GM19397 (cell line): ENCODE results near the gene LIPC.

ENCODE experiments used
- ATAC-seq: cut with Tn5 transposase; IDR thresholded peaks from one replicate; pipeline ENCODE4 v1.9.1; 2021; ENCODE audit warnings: mild to moderate bottlenecking, moderate library complexity; ENCODE audit not compliant: unreplicated experiment

The LIPC gene

DNA sequence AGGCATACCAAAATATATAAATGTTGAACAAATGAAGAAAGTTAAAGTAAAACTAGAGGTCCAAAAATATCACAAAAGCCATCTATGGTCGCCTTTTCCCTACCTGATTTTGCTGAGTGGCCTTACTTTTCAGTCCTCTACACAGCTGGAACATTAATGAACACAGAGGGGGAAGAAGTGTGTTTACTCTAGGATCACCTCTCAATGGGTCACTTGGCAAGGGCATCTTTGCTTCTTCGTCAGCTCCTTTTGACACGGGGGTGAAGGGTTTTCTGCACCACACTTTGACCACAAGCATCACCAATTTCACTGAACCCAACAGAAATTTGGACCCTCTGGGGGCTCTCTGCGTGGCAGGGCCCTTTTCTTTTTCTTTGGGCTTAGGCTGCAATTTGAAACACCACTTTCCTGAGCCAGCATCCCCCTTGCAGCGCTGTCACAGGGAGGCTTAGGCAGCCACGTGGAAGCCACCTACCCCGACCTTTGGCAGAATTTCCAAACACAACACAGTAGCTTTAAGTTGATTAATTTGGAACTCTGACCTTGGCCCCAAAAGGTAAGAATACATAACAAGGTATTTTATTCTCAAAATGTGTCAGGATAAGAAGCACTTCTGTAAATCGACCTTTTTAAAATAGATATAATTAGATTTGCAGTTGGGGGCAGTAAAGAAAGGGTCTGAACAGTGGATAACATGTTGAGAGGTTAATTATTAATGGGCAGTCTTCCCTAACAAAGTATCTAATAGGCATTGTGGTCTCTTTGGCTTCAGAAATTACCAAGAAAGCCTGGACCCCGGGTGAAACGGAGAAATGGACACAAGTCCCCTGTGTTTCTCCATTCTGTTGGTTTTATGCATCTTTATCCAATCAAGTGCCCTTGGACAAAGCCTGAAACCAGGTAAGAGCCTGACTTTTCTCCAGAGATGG, at the start of gene LIPC:
Gene LIPC (plus strand): TSS at position 771 of the 929 bp plus-strand sequence. CDS start 42 bp downstream, at position 813.
- ATAC-seq, result no peak

DNA sequence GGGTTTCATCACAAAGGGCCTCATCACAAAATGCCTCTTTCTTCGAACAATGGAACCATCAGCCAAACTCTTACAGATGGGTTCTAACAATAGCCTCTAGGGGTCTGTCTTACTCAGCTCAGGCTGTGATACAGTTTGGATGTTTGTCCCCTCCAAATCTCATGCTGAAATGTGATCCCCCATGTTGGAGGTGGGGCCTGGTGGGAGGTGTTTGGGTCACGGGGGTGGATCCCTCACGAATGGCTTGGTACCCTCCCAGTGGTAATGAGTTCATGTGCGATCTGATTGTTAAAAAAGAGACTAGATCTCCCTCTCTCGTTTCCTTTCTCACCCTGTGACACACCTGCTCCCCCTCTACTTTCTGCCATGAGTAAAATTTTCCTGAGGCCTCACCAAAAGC, 47.9 kb upstream of the LIPC start:
- no peak for ATAC-seq

DNA sequence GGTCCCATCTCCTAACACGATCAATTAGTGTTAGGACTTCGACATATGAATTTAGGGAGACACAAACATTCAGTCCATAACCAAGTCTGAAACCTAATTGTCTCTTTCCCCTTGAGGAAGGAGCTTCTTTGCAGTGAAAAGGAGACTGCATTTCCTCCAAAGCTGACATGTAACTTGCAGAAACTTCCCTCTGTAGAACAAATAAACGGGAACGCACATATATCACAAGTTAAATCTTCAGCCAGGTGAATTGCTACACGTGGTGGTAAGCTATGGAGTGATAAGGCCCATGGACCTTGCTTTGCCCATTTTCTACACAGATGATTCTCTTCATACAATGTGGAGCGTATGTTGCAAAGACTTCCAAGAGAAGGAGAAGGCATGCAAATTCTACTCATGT, 47.1 kb upstream of the LIPC start:
- no peak for ATAC-seq

DNA sequence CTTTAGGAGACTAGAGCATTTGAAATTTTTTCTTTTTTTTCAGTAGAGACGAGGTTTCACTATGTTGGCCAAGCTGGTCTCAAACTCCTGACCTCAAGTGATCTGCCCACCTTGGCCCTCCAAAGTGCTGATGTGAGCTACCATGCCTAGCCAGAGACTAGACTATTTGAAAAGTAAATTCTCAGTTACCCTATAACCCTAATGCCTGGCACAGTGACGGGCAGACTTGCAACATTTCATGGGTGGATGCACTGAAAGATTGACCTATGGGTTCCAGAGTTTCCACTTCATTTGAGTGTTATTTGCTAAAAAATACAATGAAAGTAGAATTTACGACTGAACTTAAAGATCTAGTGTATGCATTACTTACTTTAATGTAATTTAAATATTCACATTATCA, 45.7 kb upstream of the LIPC start:
- no peak for ATAC-seq

DNA sequence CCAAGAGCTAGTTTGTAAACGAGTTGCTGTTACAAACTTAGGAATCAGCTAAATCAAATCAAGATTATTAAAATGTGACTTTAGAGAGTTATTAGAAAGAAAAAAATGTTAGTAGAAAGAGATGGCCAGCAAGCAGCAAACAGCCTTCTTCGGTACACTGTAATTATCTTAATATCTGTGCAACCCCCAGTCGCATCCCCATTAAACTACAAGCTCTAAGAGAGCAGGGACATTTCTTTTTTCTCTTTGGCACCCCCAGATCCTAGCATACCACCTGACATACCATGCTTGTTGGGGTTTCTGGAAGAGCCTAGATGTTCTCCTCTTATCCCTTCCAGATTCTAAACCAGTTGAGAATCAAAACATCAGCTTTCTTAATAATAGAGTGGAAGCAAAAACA, 45.1 kb upstream of the LIPC start:
- no peak for ATAC-seq

DNA sequence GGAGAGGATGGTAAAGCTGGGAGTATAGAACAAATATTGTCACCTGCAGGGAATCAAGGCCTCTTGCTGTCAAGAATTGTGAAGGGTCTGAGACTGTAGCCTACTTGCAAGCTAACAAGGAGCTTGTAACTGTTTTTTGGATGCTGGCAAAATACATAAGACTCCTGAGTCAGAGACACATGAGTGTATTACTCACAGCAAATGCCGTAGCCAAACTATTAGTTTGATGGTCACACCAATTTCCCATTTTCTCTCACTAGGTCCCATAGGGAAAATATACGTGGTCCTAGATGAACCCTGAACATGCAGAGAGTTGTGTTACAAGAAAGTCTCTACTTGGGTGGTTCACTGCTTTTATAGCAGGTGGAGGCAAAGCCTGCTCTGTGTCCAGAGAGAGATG, 44.7 kb upstream of the LIPC start:
- ATAC-seq, result no peak

DNA sequence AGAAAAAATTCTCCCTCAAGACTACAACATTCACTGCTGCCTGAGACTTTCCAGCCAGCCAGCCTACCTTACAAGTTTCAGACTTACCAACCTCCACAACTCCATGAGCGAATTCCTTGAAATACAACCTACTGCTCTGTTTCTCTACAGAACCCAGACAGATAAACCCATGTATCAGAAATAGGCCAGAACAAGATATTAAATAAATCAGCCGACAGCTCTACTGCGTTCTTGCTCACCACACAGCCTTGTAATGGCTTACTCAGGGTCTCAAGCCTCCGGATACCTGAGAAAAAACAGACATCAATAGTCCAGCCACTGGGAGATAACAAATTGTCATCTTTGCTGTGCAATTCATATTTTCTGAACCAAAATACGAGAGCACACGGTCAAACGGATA, 43.6 kb upstream of the LIPC start:
- ATAC-seq, result no peak

DNA sequence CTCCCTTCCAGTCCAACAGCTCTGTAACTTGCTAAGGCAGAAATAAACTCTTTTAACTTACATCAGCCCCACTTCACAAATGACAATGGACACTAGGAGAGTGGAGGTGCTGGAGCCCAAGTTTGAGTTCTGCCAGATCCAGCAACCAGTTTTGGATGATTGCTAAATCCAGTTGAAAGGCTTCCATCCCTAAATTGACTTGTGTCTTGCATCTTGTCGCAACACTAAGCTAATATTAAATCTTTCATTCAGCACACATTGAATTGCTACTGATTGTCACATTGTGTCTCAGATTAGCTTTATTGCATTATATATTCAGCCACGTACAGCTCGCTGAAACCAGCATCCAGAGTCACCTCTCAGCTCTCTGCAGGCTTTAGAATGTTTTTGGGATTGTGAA, 41.7 kb upstream of the LIPC start:
- ATAC-seq, result no peak

DNA sequence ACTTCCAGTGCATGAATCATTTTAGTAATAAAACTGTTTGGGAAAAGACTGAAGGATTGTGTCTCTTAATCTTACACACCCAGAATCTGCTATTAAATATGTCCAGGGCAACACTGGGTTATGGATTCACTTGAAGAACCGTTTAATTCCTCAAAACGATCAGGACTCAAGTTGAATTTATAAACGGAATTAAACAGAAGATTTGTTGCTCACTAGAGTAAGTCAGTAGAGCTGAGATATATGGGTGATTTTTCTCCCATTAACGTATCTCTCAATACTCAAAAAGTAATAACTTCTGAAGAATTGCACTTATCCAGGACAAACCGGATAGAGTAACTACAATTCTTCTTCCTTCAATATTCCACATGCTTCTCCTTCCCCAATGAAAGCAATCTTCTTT, 41.1 kb upstream of the LIPC start:
- no peak for ATAC-seq

DNA sequence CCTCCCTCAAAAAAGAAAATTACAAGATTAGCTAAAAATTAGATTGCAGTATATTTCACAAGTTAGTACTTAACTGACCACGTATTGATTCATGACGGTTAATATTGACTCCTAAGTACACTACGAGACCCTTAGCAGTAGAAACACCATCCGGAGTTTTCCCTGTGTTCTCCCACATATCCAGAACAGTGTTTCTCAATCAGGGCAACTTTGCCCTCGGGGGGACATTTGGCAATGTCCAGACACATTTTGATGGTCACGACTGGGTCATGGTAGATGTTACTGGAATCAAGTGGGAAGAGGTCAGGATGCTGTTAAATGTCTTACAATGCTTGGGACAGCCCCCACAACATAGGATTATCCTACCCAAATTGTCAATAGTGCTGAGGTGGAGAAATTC, 40.7 kb upstream of the LIPC start:
- no peak for ATAC-seq

DNA sequence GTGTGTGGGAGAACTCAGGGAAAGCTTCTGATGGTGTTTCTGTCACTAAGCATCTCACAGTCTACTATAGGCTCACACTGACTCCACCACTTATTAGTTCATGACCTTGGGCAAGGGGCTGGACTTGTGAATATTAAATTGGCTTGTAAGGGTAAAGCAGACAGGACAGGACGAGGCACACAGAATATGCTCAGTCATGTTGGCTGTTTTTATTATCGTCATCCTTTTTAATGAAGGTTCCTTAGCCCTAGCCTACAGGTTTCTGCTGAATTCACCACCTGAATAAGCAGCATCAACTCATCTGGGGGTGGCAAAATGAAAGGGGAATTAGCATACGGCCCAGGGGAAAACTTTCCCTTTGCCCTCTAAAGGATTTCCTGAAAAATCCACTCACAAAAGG, 39.6 kb upstream of the LIPC start:
- no peak for ATAC-seq

DNA sequence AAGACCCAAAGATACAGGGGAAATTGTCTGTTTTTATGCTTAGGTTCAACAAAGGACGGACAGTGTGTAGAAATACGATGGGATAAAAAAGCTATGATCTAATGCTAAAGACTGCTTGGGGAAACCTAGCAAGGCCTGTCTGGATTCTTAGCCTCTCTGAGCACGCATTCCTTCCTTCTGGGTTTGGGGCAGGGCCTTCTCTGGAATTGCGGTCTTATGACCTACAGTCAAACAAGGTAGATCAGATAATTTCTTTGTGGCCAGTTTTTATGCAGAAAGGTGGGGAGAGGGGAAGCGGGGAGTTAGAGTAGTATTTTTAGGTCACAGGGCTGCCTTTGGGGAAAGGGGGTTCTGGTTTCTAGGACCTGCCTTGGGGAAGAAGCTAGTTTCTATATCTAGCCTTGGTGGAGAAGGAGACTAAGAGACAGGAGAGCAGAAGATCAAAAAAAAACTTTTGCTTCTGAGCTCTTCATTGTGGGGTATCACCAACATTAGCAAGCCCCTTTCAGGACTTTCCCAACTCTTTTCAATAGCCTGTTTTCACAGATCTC, 39.1 kb upstream of the LIPC start:
- ATAC-seq, result no peak

DNA sequence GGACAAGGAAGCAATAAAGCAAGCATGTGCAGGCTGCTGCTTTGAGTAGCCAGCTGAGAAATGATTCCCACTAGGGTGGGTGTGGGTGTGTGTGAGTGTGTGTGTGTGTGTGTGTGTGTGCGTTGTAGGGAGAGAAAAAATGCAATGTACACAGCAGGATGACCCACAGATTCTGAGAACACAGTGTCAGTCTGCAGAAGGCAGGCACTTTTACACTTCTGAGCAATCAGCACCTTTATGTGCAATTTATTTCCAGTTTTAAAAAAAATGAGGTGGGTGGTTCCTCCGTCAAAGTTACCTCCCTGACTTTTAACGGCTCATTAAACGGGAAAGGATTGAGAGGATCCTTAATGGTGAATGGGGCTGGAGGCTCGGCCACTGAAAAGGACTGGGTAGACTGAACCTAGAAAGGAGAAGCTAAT, 38.5 kb upstream of the LIPC start:
- ATAC-seq, result no peak

DNA sequence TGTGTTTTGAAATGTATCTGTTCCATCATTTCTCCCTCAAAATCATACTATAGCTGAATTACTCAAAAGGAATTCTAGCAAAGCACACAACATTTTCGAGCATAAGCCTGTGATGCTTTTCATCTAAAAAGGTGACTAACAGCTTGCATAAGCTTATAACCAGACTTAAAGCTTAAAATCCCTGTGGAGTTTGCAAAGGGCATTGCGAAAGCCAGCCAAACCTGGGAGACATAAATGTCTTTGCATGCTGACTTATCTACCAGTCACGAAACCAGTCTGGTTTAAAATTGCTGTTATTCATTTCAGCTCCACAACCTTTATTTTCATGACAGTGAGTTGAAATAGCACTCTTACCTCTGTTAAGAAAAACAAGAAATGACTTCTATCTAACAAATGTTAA, 35.6 kb upstream of the LIPC start:
- no peak for ATAC-seq

DNA sequence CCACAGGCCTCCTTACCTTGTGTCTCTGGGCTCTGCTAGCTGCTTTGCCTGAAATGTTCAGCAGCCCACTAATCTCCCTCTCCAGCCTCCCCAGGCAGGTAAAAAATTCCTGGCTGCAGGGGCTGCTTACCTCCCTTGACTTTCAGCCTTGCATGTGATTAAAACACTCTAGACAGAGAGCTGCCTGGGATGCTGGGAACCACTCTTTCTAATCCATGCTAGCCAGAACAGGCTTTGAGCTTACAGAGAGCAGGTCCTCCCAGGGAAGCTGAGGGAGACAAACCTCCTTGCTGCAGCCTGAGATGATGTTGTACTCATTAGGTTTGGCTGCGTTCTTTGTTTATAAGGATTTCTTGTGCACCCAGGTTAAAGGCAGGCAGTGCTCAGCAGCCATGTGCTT, 33.7 kb upstream of the LIPC start:
- ATAC-seq, result no peak

DNA sequence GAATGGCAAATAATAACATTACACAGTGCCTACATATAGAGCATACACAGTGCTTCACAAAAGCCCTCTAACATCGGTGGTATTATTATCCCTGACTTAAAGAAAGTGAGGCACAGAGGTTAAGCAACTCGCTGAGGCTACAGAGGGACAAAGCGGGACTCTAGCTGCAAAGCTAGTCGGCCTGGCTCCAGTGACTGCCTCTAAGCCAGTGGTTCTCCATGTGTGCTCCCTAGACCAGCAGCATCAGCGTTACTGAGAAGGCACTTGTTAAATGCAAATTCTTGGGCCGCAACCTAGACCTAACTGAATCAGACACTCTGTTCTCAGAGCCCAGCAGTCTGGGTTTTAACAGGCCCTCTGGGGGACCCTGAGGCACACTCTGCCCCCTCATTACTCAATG, 33.1 kb upstream of the LIPC start:
- no peak for ATAC-seq

DNA sequence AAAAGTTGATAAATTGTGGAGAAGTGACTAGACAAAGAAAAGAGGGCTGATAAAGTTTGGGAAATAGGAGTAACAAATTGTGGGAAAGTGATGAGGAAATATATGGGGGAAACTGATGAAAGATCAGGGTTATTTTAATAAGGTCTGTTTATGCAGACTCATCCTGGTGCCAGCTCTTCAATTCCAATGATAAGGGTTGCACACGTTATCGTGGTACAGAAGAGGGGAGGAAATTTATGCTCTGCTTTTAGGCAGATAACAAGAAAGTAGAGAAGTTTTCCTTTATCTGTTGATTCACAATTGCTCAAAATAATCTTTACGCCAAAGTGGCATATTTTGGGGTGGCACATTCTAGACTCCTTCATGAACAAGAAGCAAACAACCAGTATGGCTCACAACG, 32.1 kb upstream of the LIPC start:
- no peak for ATAC-seq

DNA sequence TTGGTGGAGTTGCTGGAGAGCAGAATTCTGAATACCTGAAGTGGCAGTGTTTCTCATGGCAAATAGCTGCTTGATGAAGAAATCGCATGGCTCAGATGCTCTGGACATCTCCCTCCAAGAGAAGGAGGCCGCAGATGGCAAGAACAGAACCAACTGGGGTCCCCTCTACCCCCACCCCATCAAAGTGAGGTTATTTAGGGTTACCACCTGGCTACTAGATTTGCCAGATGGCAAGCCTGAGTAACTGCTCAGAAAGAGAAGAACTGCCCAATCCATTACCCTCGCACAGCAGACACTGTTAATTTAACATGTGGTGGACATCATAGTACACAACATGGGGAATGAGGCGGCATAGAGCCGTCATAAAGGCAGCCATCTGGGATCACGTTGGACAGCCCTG, 30.5 kb upstream of the LIPC start:
- no peak for ATAC-seq

DNA sequence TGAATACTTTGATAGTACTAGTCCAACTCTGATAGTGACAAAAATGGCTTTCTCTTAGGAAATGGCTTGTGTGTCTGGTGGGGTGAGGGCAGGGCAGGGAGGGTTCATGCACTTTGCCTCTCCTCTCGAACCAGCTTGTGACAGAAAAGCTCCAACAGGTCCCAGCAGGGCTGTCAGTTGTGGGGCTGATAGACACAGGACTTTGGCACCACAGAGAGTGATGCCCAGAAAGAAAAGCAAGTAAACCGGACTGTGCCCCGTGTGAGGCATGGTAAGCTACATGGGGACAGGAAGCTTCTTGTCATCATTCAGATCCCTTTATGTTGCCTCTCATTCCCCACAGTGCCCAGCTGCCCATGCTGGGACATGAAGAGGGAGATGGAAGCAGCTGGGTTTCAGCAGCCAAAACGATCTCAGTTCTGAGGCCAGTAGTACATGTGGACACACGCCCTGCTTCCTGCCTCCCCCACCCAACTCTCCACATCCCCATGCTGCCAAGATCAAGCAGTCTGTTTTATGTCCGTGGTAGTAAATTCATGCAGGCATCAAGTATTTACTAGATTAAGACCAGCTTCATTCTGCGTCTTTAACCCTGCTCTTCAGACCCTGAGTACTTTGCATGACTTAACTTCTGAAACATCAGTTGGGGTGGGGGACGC, 29.7 kb upstream of the LIPC start:
- ATAC-seq, result no peak

DNA sequence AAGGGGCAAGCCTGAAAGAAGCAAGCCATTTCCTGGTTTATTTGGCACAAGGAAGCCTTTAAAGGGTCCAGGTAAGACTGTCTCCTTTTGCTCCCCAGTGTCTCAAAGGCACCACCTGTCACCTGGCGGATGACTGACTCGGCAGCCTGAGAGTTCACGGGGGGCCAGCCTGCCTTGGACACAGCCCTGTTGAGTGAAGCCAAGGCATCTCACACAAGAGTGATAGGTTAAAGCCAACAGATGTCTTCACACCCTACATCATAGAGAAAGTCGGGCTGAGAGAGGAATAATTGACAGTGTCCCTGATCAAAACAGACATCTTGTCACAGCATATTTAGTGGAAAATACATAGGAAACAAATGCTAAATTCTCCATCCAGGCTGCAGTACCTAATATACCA, 28.2 kb upstream of the LIPC start:
- no peak for ATAC-seq

DNA sequence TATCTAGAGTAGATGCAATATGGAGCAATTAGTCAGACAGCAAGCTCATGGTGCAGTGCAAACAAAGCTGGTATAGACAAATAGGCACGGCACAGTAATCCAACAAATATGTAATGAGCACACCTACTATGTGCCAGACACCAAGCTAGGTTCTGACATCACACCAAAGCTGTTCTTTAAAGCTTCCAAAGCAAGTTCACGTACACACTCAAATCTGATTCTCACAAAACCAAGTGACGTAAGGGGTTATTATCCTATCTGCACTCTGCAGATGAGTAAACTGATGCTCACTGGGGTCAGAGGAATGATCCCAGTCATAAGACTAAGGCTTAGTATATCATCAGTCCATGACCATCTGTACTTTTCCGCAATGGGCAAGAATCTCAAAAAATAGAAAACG, 27.8 kb upstream of the LIPC start:
- no peak for ATAC-seq

DNA sequence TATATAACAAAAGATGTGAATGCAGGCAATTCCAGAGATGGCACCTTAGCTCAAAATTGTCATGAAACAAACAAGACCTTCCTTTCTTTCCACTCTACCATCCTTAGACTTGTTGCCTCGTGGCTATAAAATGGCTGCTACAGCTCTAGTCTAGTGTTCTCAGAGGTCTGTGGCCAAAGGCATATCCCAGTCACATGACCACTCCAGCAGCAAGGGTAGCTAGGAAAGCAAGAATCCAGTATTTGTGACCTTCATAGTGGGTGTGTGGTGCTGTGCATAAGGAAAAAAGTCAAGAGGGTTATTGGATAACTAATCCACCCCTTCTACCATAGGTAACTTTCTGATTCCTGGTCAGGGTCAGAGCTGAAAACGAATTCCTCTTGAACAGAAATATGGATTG, 27.1 kb upstream of the LIPC start:
- no peak for ATAC-seq
